ENCODE data around the gene GLTP.

GRCh38 chr12:109810954-109811623, 69.3 kb downstream of the GLTP start:
- TF ChIP-seq CTCF (IDR thresholded peaks at IDR 0.05; ENCODE audit: low read length), result no peak
- TF ChIP-seq EZH2phosphoT487 (IDR thresholded peaks at IDR 0.05; ENCODE audit: low read length), result no peak
- TF ChIP-seq EZH2 (optimal IDR thresholded peaks at IDR 0.05; ENCODE audit: low read depth, low read length), result no peak

Data from MM.1S (cell line).